Kidney (tissue), 22 donors: ENCODE measurements around the gene ANAPC15. TPM values are rescaled to one million over a fixed set of nuclear protein-coding genes. Genes with fewer than 3 reads are reported as not detected.

Source experiments
- DNase-seq, 5 donors: peaks; one replicate each; pipeline ENCODE4 v3.0.0-alpha.2; 2013 to 2020
- FAIRE-seq: peaks from 2 replicates; lab custom pipeline; 2012; peaks lifted over from hg19 to GRCh38; lab: Jason Lieb, UNC
- H3K27ac ChIP-seq, 2 donors: one replicate each; pipeline ENCODE4 v1.7.0; 2013; ENCODE audit warnings: low read depth in 2 of 2, low read length in 2 of 2, inconsistent platforms in 1 of 2
- H3K27me3 ChIP-seq: one replicate; pipeline ENCODE4 v1.7.1; 2013; ENCODE audit warnings: low read length, inconsistent platforms; ENCODE audit not compliant: control insufficient read depth, insufficient read depth
- H3K36me3 ChIP-seq, 3 donors: one replicate each; pipeline versions ENCODE4 v1.7.0 to v1.7.1; 2013; ENCODE audit warnings: low read length in 3 of 3, control low read depth in 1 of 3, inconsistent platforms in 1 of 3; ENCODE audit not compliant: insufficient read depth in 3 of 3, control insufficient read depth in 2 of 3
- H3K4me1 ChIP-seq, 3 donors: one replicate each; pipeline versions ENCODE4 v1.7.0 to v1.7.1; 2013; ENCODE audit warnings: low read length in 3 of 3, inconsistent platforms in 1 of 3, low read depth in 1 of 3; ENCODE audit not compliant: control insufficient read depth in 2 of 3, insufficient read depth in 2 of 3
- H3K4me3 ChIP-seq, 3 donors: one replicate each; pipeline versions ENCODE4 v1.7.0 to v1.8.1; 2013; ENCODE audit warnings: low read length in 3 of 3, control low read depth in 1 of 3, inconsistent platforms in 1 of 3
- H3K9ac ChIP-seq, 3 donors: one replicate each; pipeline versions ENCODE4 v1.7.0 to v1.7.1; 2013; ENCODE audit warnings: low read length in 3 of 3, control low read depth in 1 of 3, inconsistent platforms in 1 of 3
- H3K9me3 ChIP-seq, 3 donors: one replicate each; pipeline versions ENCODE4 v1.7.0 to v1.7.1; 2013; ENCODE audit warnings: low read length in 3 of 3, control low read depth in 1 of 3, inconsistent platforms in 1 of 3; ENCODE audit not compliant: control insufficient read depth in 2 of 3, insufficient read depth in 1 of 3
- intact Hi-C: fragments of 100-400 bp; cut with DNase I; formaldehyde crosslinking; loops from one replicate; pipeline ENCODE4 v1.11.1; 2022
- long read RNA-seq, 10 donors: library from polyadenylated mRNA in 1 of 10; unstranded in 1 of 10; transcript quantifications; one replicate each; pipeline ENCODE4 v2.0.0 and lab custom pipeline, GENCODE V29; 2021 to 2026
- polyA plus RNA-seq: library from polyadenylated mRNA; stranded (reverse); fragments of 350-450 nt; fragmentation: Illumina TruSeq; extraction: RNeasy Lipid Tissue Mini Kit (QIAGEN cat#74804); gene quantifications from one replicate; pipeline ENCODE4 v1.2.3, GENCODE V29; 2014; ENCODE audit warnings: low read depth, low replicate concordance; ENCODE audit not compliant: insufficient read depth
- total RNA-seq: library from RNA; stranded (reverse); fragmentation: NEBNext Ultra II Directional; extraction: Animal tissue kit (Norgen Biotek cat#: 25700); gene quantifications from one replicate; pipeline ENCODE4 v1.2.1, GENCODE V29; 2021
- TF ChIP-seq, protein P1 (sequence below): IDR thresholded peaks from 3 replicates; pipeline ENCODE4 v1.5.1; 2012; ENCODE audit warnings: mild to moderate bottlenecking, moderate library complexity, borderline replicate concordance; ENCODE audit not compliant: insufficient read depth; ENCODE audit errors: extremely low read depth
- donor health status: control.
- donor health status: control.
- donor health status: control.
- donor health status: control.
- donor health status: control.
- donor health status: DM: yes; HTN: yes; CAD: no.
- donor health status: Normal renal cell carcinoma (clear cell type).

Gene ANAPC15
- total RNA-seq (30.0 TPM), polyA plus RNA-seq (79.8 TPM)
- long read RNA-seq, donor 1, transcript ANAPC15-201 (6 exons, 886 nt): major isoform, 8 of 21 reads
- long read RNA-seq, donor 1, partial matches to known transcripts: 5 of 21 reads
- long read RNA-seq, donor 1, other reads (novel, unspliced or antisense): 0 of 21 reads
- long read RNA-seq, donor 2, transcript ANAPC15-208 (6 exons, 867 nt): minor isoform, 6 of 21 reads
- long read RNA-seq, donor 2, transcript ANAPC15-201 (6 exons, 886 nt): major isoform, 12 of 21 reads
- long read RNA-seq, donor 2, partial matches to known transcripts: 0 of 21 reads
- long read RNA-seq, donor 2, other reads (novel, unspliced or antisense): 0 of 21 reads
- long read RNA-seq, donor 3, transcript ANAPC15-201 (6 exons, 886 nt): major isoform, 11 of 17 reads
- long read RNA-seq, donor 3, partial matches to known transcripts: 0 of 17 reads
- long read RNA-seq, donor 3, other reads (novel, unspliced or antisense): 0 of 17 reads
- long read RNA-seq, donor 4, transcript ANAPC15-201 (6 exons, 886 nt): major isoform, 6 of 13 reads
- long read RNA-seq, donor 4, partial matches to known transcripts: 0 of 13 reads
- long read RNA-seq, donor 4, other reads (novel, unspliced or antisense): 0 of 13 reads
- long read RNA-seq, donor 5, partial matches to known transcripts: 0 of 2 reads
- long read RNA-seq, donor 5, other reads (novel, unspliced or antisense): 0 of 2 reads
- long read RNA-seq, donor 6, transcript ANAPC15-201 (6 exons, 886 nt): major isoform, 15 of 35 reads
- long read RNA-seq, donor 6, transcript ANAPC15-208 (6 exons, 867 nt): minor isoform, 6 of 35 reads
- long read RNA-seq, donor 6, partial matches to known transcripts: 5 of 35 reads
- long read RNA-seq, donor 6, other reads (novel, unspliced or antisense): 0 of 35 reads
- long read RNA-seq, donor 7, transcript ANAPC15-201 (6 exons, 886 nt): major isoform, 8 of 19 reads
- long read RNA-seq, donor 7, partial matches to known transcripts: 2 of 19 reads
- long read RNA-seq, donor 7, other reads (novel, unspliced or antisense): 2 of 19 reads
- long read RNA-seq, donor 8, transcript ANAPC15-201 (6 exons, 886 nt): major isoform, 13 of 26 reads
- long read RNA-seq, donor 8, partial matches to known transcripts: 5 of 26 reads
- long read RNA-seq, donor 8, other reads (novel, unspliced or antisense): 0 of 26 reads
- long read RNA-seq, donor 9, transcript ANAPC15-208 (6 exons, 867 nt): major isoform, 5 of 8 reads
- long read RNA-seq, donor 9, partial matches to known transcripts: 0 of 8 reads
- long read RNA-seq, donor 9, other reads (novel, unspliced or antisense): 0 of 8 reads
- long read RNA-seq, donor 10, transcript ANAPC15-201 (6 exons, 886 nt): major isoform, 9 of 17 reads
- long read RNA-seq, donor 10, partial matches to known transcripts: 0 of 17 reads
- long read RNA-seq, donor 10, other reads (novel, unspliced or antisense): 0 of 17 reads

DNA sequence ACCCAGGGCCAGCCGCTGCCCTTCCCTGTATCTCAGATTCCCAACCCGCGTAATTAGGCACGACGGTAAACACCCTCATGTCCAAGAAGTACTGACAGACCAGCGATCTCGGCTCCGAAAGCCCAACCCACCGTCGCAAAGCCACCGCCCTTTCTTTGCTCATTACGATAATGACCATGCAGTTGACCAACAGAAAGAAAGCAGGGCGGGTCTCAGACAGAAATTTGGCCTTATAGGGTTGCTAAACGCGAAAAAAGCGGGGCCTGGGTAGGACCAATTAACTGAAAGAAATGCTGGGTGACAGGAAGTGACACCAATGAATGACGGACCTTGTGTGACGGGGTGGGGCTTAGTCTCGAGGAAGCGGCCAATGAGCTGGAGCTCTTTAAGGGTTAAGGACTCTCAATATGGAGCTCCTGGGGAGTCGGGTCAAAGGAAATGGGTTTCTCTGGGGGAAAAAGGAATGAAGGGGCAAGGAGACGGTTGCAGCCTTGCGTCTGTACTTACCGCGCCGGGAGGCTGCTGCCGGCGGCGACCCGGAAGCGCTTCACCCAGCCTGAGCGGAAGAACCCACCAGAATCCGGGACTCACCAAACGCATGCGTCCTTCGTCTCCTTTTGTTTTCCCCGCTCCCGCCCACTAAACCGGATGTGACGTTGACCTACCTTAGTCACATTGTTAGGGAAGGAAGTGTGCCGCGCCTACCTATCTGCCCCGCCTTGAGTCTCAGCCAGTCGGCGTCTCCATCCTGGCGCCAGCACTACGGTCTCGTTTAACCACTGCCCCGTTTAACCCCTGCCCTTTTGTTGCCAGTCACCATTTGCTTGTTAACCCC, at the start of gene ANAPC15:
ANAPC15 (minus strand) TSS at position 553 of the 835 bp plus-strand sequence. CDS start 1,419 bp downstream, outside the sequence.
- TF ChIP-seq, protein P1, sequence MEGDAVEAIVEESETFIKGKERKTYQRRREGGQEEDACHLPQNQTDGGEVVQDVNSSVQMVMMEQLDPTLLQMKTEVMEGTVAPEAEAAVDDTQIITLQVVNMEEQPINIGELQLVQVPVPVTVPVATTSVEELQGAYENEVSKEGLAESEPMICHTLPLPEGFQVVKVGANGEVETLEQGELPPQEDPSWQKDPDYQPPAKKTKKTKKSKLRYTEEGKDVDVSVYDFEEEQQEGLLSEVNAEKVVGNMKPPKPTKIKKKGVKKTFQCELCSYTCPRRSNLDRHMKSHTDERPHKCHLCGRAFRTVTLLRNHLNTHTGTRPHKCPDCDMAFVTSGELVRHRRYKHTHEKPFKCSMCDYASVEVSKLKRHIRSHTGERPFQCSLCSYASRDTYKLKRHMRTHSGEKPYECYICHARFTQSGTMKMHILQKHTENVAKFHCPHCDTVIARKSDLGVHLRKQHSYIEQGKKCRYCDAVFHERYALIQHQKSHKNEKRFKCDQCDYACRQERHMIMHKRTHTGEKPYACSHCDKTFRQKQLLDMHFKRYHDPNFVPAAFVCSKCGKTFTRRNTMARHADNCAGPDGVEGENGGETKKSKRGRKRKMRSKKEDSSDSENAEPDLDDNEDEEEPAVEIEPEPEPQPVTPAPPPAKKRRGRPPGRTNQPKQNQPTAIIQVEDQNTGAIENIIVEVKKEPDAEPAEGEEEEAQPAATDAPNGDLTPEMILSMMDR: peak; percentile 2
- Histone ChIP-seq H3K9ac (peak within 1 kb of the TSS; percentile 87 to 93 (median 93)), H3K27me3 (no peaks in the 10 kb centered on the region), H3K9me3 (no peaks in the 10 kb centered on the region), H3K36me3 (peaks cover 0 to 2% (median 0%) of the 10 kb centered on the region in 3 donors), H3K4me3 (peak within 1 kb of the TSS; percentile 80 to 94 (median 86)), H3K27ac (peak within 1 kb of the TSS; percentile 95 to 99), H3K4me1 (peaks cover 3 to 11% (median 5%) of the 10 kb centered on the region in 3 donors)
- FAIRE-seq (peak; percentile 99), DNase-seq (peak; percentile 99 to 100 (median 99))
- intact Hi-C loops: no loop called here

DNA sequence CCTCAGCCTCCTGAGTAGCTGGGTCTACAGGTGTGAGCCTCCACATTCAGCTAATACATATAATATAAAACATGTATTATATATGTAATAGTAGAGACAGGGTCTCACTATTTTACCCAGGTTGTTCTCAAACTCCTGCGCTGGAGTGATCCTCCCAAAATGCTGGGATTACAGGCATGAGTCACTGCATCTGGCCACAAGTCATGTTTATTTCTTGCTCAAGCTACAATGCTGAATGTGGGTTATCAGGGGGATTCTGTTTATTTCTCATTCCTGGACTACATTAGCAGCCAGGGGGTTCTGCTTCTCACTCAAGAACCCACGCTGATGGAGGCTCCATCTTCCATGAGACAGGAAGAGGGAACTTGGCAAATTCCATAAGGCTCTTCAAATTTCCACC, 47.8 kb upstream of the ANAPC15 start:
- Histone ChIP-seq H3K4me3 (no peak overlapping the region), H3K9ac (no peak overlapping the region), H3K27me3 (no peaks in the 10 kb centered on the region), H3K27ac (no peak overlapping the region), H3K36me3 (no peaks in the 10 kb centered on the region), H3K9me3 (no peaks in the 10 kb centered on the region), H3K4me1 (no peaks in the 10 kb centered on the region)
- DNase-seq (no peak), FAIRE-seq (no peak)
- intact Hi-C loops: no loop called here
- TF ChIP-seq, protein P1: no peak

DNA sequence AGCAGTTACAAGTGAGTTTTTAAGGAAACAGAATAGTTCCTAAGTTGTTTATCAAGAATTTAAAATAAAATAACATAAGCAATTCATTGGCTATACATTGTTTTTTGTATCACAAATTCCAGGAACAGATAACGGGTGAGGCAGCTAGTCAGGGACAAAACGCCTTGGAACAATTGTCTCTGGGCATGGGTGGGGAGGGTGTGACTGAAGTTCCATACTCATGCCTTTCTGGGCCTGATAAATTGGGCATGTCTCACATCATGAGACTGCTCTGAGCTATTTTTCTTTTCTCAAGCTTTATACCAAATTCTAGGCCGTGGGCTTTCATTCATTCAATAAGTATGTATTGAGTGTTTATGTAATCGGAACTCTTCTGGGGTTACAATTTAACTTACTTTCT, 44.6 kb upstream of the ANAPC15 start:
- no peak overlapping the region for H3K9ac ChIP-seq
- H3K4me3 ChIP-seq: no peak overlapping the region
- intact Hi-C loops: no loop called here
- no peaks in the 10 kb centered on the region for H3K9me3 ChIP-seq
- FAIRE-seq: no peak
- TF ChIP-seq, protein P1: no peak
- H3K27ac ChIP-seq: no peak overlapping the region
- no peak for DNase-seq
- no peaks in the 10 kb centered on the region for H3K36me3 ChIP-seq
- H3K4me1 ChIP-seq: no peaks in the 10 kb centered on the region
- H3K27me3 ChIP-seq: no peaks in the 10 kb centered on the region
